Memory B cell (primary cell): ENCODE results near the gene CLDN17.

ENCODE experiments used
- ATAC-seq: fragments of 150-1000 bp; cut with Tn5 transposase; 2 replicates; pipeline ENCODE4 v1.10.0; 2021; ENCODE audit warnings: low read depth, mild to moderate bottlenecking, moderate library complexity
- DNase-seq, 2 donors: peaks; one replicate each; pipeline ENCODE4 v3.0.0; 2022; ENCODE audit warnings: low spot score in 2 of 2
- H3K27ac Mint-ChIP-seq: one replicate; pipeline ENCODE4 v1.8.0; 2022; ENCODE audit warnings: mild to moderate bottlenecking, moderate library complexity, mixed read lengths
- H3K27me3 Mint-ChIP-seq: one replicate; pipeline ENCODE4 v1.8.0; 2022; ENCODE audit warnings: mixed read lengths
- H3K36me3 Mint-ChIP-seq: one replicate; pipeline ENCODE4 v1.8.0; 2022; ENCODE audit warnings: mild to moderate bottlenecking, mixed read lengths
- H3K4me1 Mint-ChIP-seq: one replicate; pipeline ENCODE4 v1.8.0; 2022; ENCODE audit warnings: mixed read lengths
- H3K4me3 Mint-ChIP-seq: one replicate; pipeline ENCODE4 v1.8.0; 2022; ENCODE audit warnings: mild to moderate bottlenecking, moderate library complexity, mixed read lengths
- H3K9me3 Mint-ChIP-seq: one replicate; pipeline ENCODE4 v1.8.0; 2022; ENCODE audit warnings: mixed read lengths

The CLDN17 gene, protein sequence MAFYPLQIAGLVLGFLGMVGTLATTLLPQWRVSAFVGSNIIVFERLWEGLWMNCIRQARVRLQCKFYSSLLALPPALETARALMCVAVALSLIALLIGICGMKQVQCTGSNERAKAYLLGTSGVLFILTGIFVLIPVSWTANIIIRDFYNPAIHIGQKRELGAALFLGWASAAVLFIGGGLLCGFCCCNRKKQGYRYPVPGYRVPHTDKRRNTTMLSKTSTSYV

GRCh38 chr21:30166705-30167104 is at the start of gene CLDN17:
Gene CLDN17, minus strand, starts transcription at chr21:30166805. Its CDS starts 188 bp downstream, at chr21:30166617.
- Mint-ChIP-seq H3K4me3 (no peak within 1 kb of the TSS), H3K36me3 (no peaks in the 10 kb centered on the region), H3K27ac (no peak within 1 kb of the TSS), H3K4me1 (no peaks in the 10 kb centered on the region), H3K27me3 (no peaks in the 10 kb centered on the region), H3K9me3 (peaks cover 5% of the 10 kb centered on the region)
- DNase-seq (no peak), ATAC-seq (no peak)

DNA sequence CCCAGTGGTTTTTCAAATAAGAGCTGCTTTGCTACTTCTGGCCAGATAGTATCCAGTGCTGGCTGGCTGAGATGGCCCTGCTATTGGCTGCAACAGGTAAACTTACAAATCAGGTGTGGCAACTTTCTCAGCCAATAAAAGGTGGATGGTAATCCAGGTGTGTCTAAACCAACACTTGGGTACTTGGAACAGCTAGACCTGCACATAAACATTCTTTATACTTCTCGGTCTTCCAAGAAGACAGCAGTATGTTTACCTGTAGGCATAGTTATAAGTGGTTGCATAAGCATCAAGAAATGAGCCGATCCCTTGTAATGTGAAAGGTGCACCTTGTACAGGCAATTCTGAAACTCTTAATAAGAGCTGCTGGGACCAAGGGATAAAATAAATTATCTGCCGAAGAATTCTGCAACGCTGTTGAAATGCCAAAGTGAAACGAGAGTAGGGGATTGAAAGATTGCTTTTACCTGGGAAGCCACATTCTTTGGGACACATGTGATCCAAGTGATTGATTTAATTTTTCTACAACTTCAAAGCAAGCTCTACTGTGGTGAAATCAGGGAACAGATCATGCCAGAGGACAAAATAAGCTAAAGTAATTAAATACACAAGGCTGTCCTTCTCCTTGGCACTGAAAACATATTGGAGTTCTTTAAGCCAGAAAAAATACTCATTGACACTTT is 49.6 kb upstream of the CLDN17 start, which contains the start of gene CLDN8:
Gene CLDN8 (minus strand): TSS at position 57 of the 683 bp plus-strand sequence. CDS start 172 bp downstream, outside the sequence.
- Mint-ChIP-seq H3K27ac (no peak within 1 kb of the TSS), H3K9me3 (no peaks in the 10 kb centered on the region), H3K36me3 (no peaks in the 10 kb centered on the region), H3K4me1 (no peaks in the 10 kb centered on the region), H3K27me3 (no peaks in the 10 kb centered on the region), H3K4me3 (no peak within 1 kb of the TSS)
- ATAC-seq = no peak
- DNase-seq = no peak

- Mint-ChIP-seq H3K4me1 (no peaks in the 10 kb centered on the region), H3K27ac (no peak overlapping the region), H3K4me3 (no peak overlapping the region), H3K36me3 (no peaks in the 10 kb centered on the region), H3K27me3 (no peaks in the 10 kb centered on the region), H3K9me3 (peaks cover 2% of the 10 kb centered on the region)
- no peak for ATAC-seq
- DNase-seq = no peak
Observed at GRCh38 chr21:30211071-30211470, 44.5 kb upstream of the CLDN17 start.

DNA sequence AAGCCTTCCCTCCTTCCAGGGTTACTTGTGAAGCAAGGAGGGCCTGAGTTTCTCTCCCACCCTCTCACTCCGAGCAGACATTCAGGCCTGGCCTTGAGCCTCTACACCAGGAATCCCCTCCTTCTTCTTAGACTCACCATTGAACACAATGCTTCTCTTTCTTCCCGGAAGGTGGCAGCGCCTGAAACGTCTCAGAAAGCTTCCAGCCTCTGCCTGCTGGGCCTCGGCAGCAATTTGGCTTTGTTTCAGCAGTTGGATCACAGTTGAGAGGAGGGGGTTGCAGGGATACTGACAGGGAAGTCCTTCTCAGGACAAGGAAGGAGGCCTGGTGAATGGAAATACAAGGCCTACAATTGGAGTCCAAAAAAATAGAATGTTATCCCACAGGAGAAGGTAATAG is 43.0 kb upstream of the CLDN17 start:
- Mint-ChIP-seq H3K27ac (no peak overlapping the region), H3K4me1 (no peaks in the 10 kb centered on the region), H3K36me3 (no peaks in the 10 kb centered on the region), H3K4me3 (no peak overlapping the region), H3K9me3 (peaks cover 2% of the 10 kb centered on the region), H3K27me3 (no peaks in the 10 kb centered on the region)
- no peak for DNase-seq
- no peak for ATAC-seq

- Mint-ChIP-seq H3K9me3 (peaks cover 2% of the 10 kb centered on the region), H3K27ac (no peak overlapping the region), H3K36me3 (no peaks in the 10 kb centered on the region), H3K27me3 (no peaks in the 10 kb centered on the region), H3K4me3 (no peak overlapping the region), H3K4me1 (no peaks in the 10 kb centered on the region)
- DNase-seq (no peak), ATAC-seq (no peak)
Observed at GRCh38 chr21:30207252-30207579, 40.6 kb upstream of the CLDN17 start.

DNA sequence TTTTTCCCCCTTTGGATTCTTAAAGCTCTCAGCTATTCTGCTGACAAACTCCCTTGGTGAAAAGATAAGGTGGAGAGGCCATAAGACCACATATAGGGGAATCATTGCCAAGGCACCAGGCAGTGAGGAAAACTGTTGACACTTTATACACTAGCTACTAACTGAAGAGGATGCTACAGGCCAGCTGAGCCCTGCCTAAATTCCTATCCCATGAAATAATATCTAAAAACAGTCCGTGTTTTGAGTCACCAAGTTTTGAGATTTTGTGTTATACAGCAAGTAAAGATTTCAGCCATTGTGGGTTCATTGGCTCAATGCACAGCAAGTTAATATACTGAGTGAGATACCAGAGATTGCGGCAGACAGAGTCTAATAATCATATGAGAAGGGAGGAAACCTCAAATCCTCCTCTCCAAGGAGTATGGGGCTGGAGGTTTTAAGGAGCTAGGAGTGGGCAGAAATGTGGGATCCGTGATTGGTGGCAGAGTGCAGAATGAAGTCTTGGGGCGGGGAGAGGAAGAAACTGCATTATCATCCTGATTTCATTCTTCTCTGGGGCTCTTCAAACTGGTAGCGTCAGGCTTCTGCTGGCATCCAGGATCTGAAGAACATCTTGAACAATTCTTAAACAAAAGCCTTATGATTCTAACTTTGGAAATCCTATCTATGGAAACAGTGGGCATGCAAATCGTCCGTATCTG is 40.1 kb upstream of the CLDN17 start:
- Mint-ChIP-seq H3K9me3 (peaks cover 2% of the 10 kb centered on the region), H3K4me1 (no peaks in the 10 kb centered on the region), H3K36me3 (no peaks in the 10 kb centered on the region), H3K27me3 (no peaks in the 10 kb centered on the region), H3K27ac (no peak overlapping the region), H3K4me3 (no peak overlapping the region)
- ATAC-seq (no peak), DNase-seq (no peak)

DNA sequence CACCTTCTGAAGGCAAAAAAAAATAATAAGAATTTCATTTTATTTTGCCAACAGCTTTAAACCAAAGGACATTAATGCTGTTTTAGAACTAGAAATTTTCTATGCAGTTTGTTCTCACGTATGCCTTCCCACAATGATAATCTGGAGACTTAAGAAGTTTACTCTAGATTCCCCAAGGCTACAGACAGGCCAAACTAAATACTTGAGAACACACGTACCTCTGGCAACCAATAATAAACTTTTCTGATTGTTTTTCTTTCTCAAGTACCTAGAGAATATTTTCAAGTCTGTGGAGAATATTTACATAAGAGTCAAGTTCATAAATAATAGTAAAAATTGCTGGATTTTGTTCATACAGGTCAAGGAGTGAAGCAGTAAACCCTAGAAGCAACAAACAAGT is 33.4 kb upstream of the CLDN17 start:
- Mint-ChIP-seq H3K27me3 (no peaks in the 10 kb centered on the region), H3K4me1 (no peaks in the 10 kb centered on the region), H3K9me3 (peaks cover 3% of the 10 kb centered on the region), H3K36me3 (no peaks in the 10 kb centered on the region), H3K27ac (no peak overlapping the region), H3K4me3 (no peak overlapping the region)
- ATAC-seq = no peak
- DNase-seq = no peak

- no peak overlapping the region for H3K4me3 Mint-ChIP-seq
- H3K27ac Mint-ChIP-seq = no peak overlapping the region
- no peak for DNase-seq
Observed at GRCh38 chr21:30194701-30195299, 28.2 kb upstream of the CLDN17 start.

GRCh38 chr21:30193201-30193600 is 26.6 kb upstream of the CLDN17 start:
- H3K27me3 Mint-ChIP-seq = no peaks in the 10 kb centered on the region
- ATAC-seq (no peak), DNase-seq (no peak)
- no peak overlapping the region for H3K27ac Mint-ChIP-seq
- H3K9me3 Mint-ChIP-seq = peaks cover 6% of the 10 kb centered on the region
- H3K4me1 Mint-ChIP-seq = no peaks in the 10 kb centered on the region
- no peaks in the 10 kb centered on the region for H3K36me3 Mint-ChIP-seq
- H3K4me3 Mint-ChIP-seq = no peak overlapping the region

More at GRCh38 chr21:30194701-30195299, 28.2 kb upstream of the CLDN17 start:
- H3K4me1 Mint-ChIP-seq = no peaks in the 10 kb centered on the region
- ATAC-seq = no peak
- H3K27me3 Mint-ChIP-seq = no peaks in the 10 kb centered on the region
- peaks cover 6% of the 10 kb centered on the region for H3K9me3 Mint-ChIP-seq
- no peaks in the 10 kb centered on the region for H3K36me3 Mint-ChIP-seq

DNA sequence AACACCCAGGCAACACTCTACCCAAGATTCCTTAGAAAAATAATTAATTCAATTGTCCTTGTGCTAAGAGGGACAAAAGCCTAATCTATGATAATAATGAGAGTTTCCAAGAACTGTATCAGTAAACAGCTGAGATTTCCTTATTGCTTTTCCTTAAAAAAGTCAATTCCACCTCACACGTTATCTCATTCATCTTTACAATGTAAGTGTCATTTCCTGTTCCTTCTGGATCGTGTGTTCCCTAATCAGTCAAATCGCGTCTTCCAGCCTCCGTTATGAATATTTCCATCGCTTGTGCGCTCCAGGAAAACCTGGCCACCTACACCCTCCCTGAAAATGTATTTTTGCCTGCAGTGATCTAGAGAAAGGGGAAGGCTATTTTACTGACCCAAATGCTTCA is 23.9 kb upstream of the CLDN17 start:
- peaks cover 11% of the 10 kb centered on the region for H3K9me3 Mint-ChIP-seq
- H3K4me1 Mint-ChIP-seq = no peaks in the 10 kb centered on the region
- no peaks in the 10 kb centered on the region for H3K36me3 Mint-ChIP-seq
- DNase-seq (no peak), ATAC-seq (no peak)
- H3K27ac Mint-ChIP-seq = no peak overlapping the region
- no peak overlapping the region for H3K4me3 Mint-ChIP-seq
- H3K27me3 Mint-ChIP-seq = no peaks in the 10 kb centered on the region

DNA sequence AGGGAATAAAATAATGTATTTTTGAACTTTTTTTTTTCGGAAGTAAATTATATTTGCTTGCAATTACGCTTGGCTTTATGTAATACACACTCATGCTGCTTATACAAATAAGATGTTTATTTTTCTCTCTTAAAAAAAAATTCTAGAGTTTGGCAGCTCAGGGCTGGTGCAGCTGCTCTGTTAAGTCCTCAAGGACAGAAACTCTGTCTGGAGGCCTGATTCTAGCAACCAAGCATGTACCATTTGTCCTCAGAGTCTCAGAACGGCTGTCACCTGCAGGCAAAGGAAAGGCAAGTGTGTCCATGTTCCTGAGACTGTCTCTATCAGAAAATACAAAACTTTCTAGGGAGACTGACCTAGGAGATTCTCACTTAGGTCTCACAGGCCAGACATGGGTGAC is 23.2 kb upstream of the CLDN17 start:
- no peaks in the 10 kb centered on the region for H3K36me3 Mint-ChIP-seq

DNA sequence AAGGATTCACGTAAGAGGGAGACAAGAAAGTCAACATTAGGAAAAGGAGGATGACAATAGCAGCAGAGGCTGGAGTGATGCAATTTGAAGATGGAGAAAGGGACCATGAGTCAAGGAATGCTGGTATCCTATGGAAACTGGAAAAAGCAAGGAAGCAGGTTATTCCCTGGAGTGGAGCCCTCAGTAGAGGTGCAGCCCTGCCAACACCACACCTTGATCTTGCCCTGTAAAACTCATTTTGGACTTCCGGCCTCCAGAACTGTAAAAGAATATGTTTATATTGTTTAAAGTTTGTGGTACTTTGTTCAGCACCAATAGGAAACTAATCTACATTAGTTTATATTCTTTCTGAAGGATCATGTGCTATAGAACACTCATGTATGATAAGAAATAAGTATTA is 19.6 kb upstream of the CLDN17 start:
- Mint-ChIP-seq H3K36me3 (no peaks in the 10 kb centered on the region), H3K4me1 (no peaks in the 10 kb centered on the region), H3K27me3 (no peaks in the 10 kb centered on the region), H3K9me3 (peaks cover 7% of the 10 kb centered on the region), H3K27ac (no peak overlapping the region), H3K4me3 (no peak overlapping the region)
- DNase-seq (no peak), ATAC-seq (no peak)

More for the DNA sequence above, 23.2 kb upstream of the CLDN17 start:
- Mint-ChIP-seq H3K4me1 (no peaks in the 10 kb centered on the region), H3K27ac (no peak overlapping the region), H3K9me3 (peaks cover 11% of the 10 kb centered on the region), H3K4me3 (no peak overlapping the region), H3K27me3 (no peaks in the 10 kb centered on the region)
- no peak for ATAC-seq
- DNase-seq = no peak

- Mint-ChIP-seq H3K27me3 (no peaks in the 10 kb centered on the region), H3K9me3 (peaks cover 5% of the 10 kb centered on the region), H3K4me3 (no peak overlapping the region), H3K4me1 (no peaks in the 10 kb centered on the region), H3K36me3 (no peaks in the 10 kb centered on the region), H3K27ac (no peak overlapping the region)
- DNase-seq (no peak), ATAC-seq (no peak)
Observed at GRCh38 chr21:30168086-30168485, 1.5 kb upstream of the CLDN17 start.

GRCh38 chr21:30166171-30166570 is 434 bp downstream of the CLDN17 start:
- Mint-ChIP-seq H3K4me1 (no peaks in the 10 kb centered on the region), H3K4me3 (no peak overlapping the region), H3K9me3 (peaks cover 5% of the 10 kb centered on the region), H3K27ac (no peak overlapping the region), H3K36me3 (no peaks in the 10 kb centered on the region), H3K27me3 (no peaks in the 10 kb centered on the region)
- DNase-seq (no peak), ATAC-seq (no peak)
